Panc1 (cell line): Measurements from ENCODE around the gene GBE1. TPM values are rescaled to one million over a fixed set of nuclear protein-coding genes. Genes with fewer than 3 reads are reported as not detected.

Experiments used
- ATAC-seq: fragments of 200-7000 bp; cut with Tn5 transposase; 2 replicates; pipeline ENCODE4 v1.9.1; 2020; ENCODE audit warnings: mild to moderate bottlenecking, moderate library complexity
- BruUV-seq: library from RNA; stranded (reverse); fragments of 400-500 nt; replicated peaks from 2 replicates; lab custom pipeline; 2021; lab: Mats Ljungman, UMichigan
- CTCF ChIA-PET: fragments of 300-600 bp; sonication (Branson Sonifier 250); formaldehyde crosslinking; loops from one replicate; lab custom pipeline; 2022; ENCODE audit warnings: antibody characterized with exemption; lab: Charles Lee
- POLR2A ChIA-PET: fragments of 300-600 bp; sonication (Branson Sonifier 250); formaldehyde crosslinking; loops from one replicate; lab custom pipeline; 2022; ENCODE audit warnings: antibody characterized with exemption; lab: Charles Lee
- DNase-seq: peaks from one replicate; pipeline ENCODE4 v3.0.0-alpha.2; 2010; ENCODE audit warnings: low read depth, low spot score
- H3K27ac ChIP-seq: 2 replicates; pipeline ENCODE4 v1.5.1; 2011; ENCODE audit warnings: mild to moderate bottlenecking, low read length, inconsistent platforms
- H3K27me3 ChIP-seq: fragments of 200-500 bp; sonication (Bioruptor generic); 2 replicates; pipeline ENCODE4 v1.6.0; 2014; ENCODE audit warnings: low read length, inconsistent platforms; ENCODE audit not compliant: control insufficient read depth, insufficient read depth
- H3K36me3 ChIP-seq: fragments of 200-500 bp; sonication (Bioruptor generic); 2 replicates; pipeline ENCODE4 v1.5.1; 2014; ENCODE audit warnings: inconsistent platforms, mild to moderate bottlenecking, low read length, moderate library complexity; ENCODE audit not compliant: control insufficient read depth, insufficient read depth
- H3K4me1 ChIP-seq: 2 replicates; pipeline ENCODE4 v1.5.1; 2011; ENCODE audit warnings: inconsistent platforms, mild to moderate bottlenecking, low read length, moderate library complexity; ENCODE audit not compliant: control insufficient read depth, insufficient read depth
- H3K4me3 ChIP-seq, 2 experiments: 2 replicates each; pipeline ENCODE4 v1.5.1; 2011 to 2012; ENCODE audit warnings: low read depth in 2 of 2, low read length in 2 of 2, mild to moderate bottlenecking in 2 of 2, inconsistent platforms in 1 of 2, moderate library complexity in 1 of 2
- H3K9me3 ChIP-seq: fragments of 200-500 bp; sonication (Bioruptor generic); 2 replicates; pipeline ENCODE4 v1.5.1; 2014; ENCODE audit warnings: low read depth, mild to moderate bottlenecking, inconsistent platforms, low read length, moderate library complexity; ENCODE audit not compliant: control insufficient read depth, insufficient read depth
- CTCF ChIP-seq: fragments of 450-650 bp; IDR thresholded peaks from 2 replicates; pipeline ENCODE4 v1.5.1; 2017; ENCODE audit warnings: mild to moderate bottlenecking
- POLR2AphosphoS5 ChIP-seq: IDR thresholded peaks from 2 replicates; pipeline ENCODE4 v1.6.1; 2012; ENCODE audit warnings: mild to moderate bottlenecking, low read depth, low read length, moderate library complexity
- REST ChIP-seq, 2 experiments: IDR thresholded peaks; 2 replicates each; pipeline ENCODE4 v1.6.1; 2011 to 2012; ENCODE audit warnings: low read depth in 2 of 2, control low read depth in 1 of 2, low read length in 1 of 2, mild to moderate bottlenecking in 1 of 2, moderate library complexity in 1 of 2; ENCODE audit not compliant: insufficient read depth in 1 of 2
- SIN3A ChIP-seq: IDR thresholded peaks from 2 replicates; pipeline ENCODE4 v1.6.1; 2012; ENCODE audit warnings: low read depth, mild to moderate bottlenecking, low read length, moderate library complexity, borderline replicate concordance; ENCODE audit not compliant: insufficient read depth
- TCF7L2 ChIP-seq: IDR thresholded peaks from 2 replicates; pipeline ENCODE4 v1.6.1; 2011; ENCODE audit warnings: mild to moderate bottlenecking, low read depth, low read length, inconsistent platforms
- in situ Hi-C: cut with HindIII; loops from 2 replicates; pipeline ENCODE4 v1.10.0; 2016; ENCODE audit warnings: low sequenced_read_pairs, low pct_unique_long_range_greater_than_20kb
- intact Hi-C: fragments of 100-400 bp; cut with micrococcal nuclease; formaldehyde crosslinking; loops from one replicate; pipeline ENCODE4 v1.10.0; 2022; ENCODE audit not compliant: unreplicated experiment
- total RNA-seq: library from RNA; stranded (reverse); gene quantifications from one replicate; pipeline ENCODE4 v1.2.1, GENCODE V29; 2021; ENCODE audit not compliant: unreplicated experiment

Gene GBE1
- total RNA-seq, 1 experiment from 2014 or later: 30.4 TPM

DNA sequence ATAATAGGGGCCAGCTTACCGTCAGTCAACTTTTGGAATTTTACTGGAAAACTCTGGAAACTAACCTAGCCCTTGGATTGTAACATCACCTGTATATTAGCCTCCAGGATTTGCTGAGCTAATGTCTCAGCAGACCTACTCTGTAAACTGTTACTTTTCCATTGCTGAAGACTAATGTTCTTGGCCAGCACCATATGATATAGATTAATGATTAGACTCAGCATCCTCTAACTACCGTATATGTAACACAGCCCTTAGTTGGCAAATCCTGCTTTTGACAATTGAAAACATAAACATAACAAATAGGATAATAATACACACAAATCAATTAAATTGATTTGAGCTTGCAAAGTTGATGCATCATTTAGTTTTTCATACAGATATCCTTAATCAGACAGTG lies 26.6 kb upstream of the GBE1 start:
- no TSS peak for BruUV-seq
- Histone ChIP-seq H3K4me3 (no peak overlapping the region), H3K27me3 (no peaks in the 10 kb centered on the region), H3K9me3 (no peaks in the 10 kb centered on the region), H3K27ac (no peak overlapping the region), H3K4me1 (no peaks in the 10 kb centered on the region), H3K36me3 (no peaks in the 10 kb centered on the region)
- intact Hi-C loops (no loop called here), in situ Hi-C loops (no loop called here)
- ChIA-PET CTCF (no interaction called here), POLR2A (no interaction called here)
- ATAC-seq: no peak
- TF ChIP-seq REST (IDR thresholded peaks at IDR 0.05; ENCODE audit: insufficient read depth in 1 of 2, low read depth in 2 of 2, low read length in 1 of 2) (no peak), TCF7L2 (no peak), CTCF (no peak), POLR2AphosphoS5 (no peak), SIN3A (no peak)
- DNase-seq: no peak

GRCh38 chr3:81782585-81782984 lies 21.1 kb upstream of the GBE1 start:
- in situ Hi-C loops: no loop called here
- intact Hi-C loops: no loop called here
- Histone ChIP-seq H3K36me3 (no peaks in the 10 kb centered on the region), H3K9me3 (no peaks in the 10 kb centered on the region), H3K27me3 (no peaks in the 10 kb centered on the region), H3K4me1 (no peaks in the 10 kb centered on the region), H3K27ac (no peak overlapping the region), H3K4me3 (no peak overlapping the region)
- ATAC-seq (no peak), DNase-seq (no peak)
- no TSS peak for BruUV-seq
- POLR2A ChIA-PET: no interaction called here
- TF ChIP-seq CTCF (no peak), TCF7L2 (no peak), SIN3A (no peak), POLR2AphosphoS5 (no peak), REST (IDR thresholded peaks at IDR 0.05; ENCODE audit: insufficient read depth in 1 of 2, low read depth in 2 of 2, low read length in 1 of 2) (no peak)
- CTCF ChIA-PET: no interaction called here
